ENCODE results near the gene OR1N2.
"Not testable (repeated sequence)": the region's sequence is repeated elsewhere in the genome, so short reads cannot be mapped to it uniquely, and the experiment has no call there.

OR1N2 gene, protein sequence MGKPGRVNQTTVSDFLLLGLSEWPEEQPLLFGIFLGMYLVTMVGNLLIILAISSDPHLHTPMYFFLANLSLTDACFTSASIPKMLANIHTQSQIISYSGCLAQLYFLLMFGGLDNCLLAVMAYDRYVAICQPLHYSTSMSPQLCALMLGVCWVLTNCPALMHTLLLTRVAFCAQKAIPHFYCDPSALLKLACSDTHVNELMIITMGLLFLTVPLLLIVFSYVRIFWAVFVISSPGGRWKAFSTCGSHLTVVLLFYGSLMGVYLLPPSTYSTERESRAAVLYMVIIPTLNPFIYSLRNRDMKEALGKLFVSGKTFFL

DNA sequence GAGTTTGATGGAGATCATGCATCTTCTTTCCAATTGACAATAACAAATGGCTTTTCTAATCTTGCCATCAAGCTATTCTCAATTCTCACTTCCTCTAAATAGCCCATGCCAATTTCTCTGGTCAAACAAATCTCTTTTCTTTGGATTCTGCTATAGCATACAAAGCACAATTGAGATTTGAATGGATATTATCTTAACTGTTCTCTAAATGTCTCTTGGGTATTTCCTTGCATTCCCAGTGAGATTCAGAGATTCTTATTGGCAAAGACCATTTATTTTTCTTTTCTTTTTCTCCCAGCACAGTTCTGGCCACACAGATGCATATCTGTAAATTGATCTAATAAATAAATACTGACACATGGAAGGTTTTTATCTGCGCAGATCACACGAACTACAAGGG, at the start of gene OR1N2:
TSS of gene OR1N2 (plus strand) at position 301 of the 400 bp plus-strand sequence. CDS start 100 bp downstream, outside the sequence.
- DNase-seq, result no peak

DNA sequence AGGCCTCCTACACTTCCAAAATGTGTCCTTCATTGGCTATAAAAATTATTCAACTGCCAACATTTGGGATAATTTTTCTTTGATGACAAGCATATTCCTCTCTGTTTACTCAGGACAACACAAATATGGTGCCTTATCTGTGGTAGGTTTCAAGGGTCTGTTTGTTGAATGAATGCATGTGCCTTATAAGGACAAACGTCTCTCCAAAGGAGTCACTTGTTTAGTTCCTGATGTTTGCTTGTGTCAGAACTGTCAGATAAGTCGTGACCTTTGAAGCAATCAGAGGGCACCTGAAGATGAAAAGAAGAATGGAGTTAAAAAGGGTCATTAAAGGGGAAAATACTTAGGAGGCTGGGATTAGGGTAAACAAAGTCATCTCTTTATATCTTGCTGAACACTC, 45.9 kb upstream of the OR1N2 start:
- no peak for DNase-seq

DNA sequence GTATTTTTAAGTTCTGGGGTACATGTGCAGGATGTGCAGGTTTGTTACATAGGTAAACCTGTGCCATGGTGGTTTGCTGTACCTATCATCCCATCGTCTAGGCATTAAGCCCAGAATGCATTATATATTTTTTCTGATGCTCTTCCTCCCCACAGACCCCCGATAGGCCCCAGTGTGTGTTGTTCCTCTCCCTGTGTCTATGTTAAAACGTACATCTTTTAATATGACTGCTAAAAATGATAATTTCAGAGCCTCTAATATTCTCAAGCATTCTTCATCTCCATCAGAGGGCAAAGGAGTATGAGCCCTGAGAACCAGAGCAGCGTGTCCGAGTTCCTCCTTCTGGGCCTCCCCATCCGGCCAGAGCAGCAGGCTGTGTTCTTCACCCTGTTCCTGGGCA, 42.4 kb upstream of the OR1N2 start, which contains the start of gene OR1J2:
TSS of gene OR1J2 (plus strand) at position 301 of the 400 bp plus-strand sequence. CDS start at position 301, 0 bp downstream.
- no peak for DNase-seq

DNA sequence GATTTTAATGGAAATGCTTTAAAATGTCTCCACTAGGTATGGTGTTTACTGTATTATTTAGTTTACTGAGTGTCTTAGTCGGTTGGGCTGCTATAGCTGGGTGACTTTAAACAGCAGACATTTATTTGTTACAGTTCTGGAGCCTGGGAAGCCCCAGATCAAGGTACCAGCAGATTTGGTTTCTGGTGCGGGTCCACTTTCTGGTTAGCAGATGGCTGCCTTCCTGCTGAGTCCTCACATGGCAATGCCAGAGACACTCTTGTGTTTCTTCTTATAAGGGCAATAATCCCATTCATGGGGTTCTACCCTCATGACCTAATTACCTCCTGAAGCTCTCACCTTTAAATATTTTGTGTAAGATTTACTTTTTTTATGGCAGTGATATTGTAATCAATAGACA, 34.7 kb upstream of the OR1N2 start:
- no peak for DNase-seq

DNA sequence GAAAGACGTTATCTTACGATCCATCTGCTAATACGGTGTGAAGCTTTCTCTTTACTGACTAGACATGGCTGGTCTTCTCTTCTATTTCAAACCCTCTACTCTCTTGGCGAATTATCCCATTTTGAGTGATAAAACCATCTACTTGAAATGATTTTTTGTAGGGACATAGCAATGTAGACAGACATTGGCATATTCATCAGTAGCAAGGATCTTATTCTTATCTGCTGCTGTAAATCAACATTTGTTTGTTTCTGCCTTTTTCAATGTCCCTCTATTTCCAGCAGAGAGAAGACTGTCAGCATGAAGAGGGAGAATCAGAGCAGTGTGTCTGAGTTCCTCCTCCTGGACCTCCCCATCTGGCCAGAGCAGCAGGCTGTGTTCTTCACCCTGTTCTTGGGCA, 34.1 kb upstream of the OR1N2 start, which contains the start of gene OR1J4:
TSS of gene OR1J4 (plus strand) at position 301 of the 400 bp plus-strand sequence. CDS start at position 301, 0 bp downstream.
- DNase-seq, result no peak

DNA sequence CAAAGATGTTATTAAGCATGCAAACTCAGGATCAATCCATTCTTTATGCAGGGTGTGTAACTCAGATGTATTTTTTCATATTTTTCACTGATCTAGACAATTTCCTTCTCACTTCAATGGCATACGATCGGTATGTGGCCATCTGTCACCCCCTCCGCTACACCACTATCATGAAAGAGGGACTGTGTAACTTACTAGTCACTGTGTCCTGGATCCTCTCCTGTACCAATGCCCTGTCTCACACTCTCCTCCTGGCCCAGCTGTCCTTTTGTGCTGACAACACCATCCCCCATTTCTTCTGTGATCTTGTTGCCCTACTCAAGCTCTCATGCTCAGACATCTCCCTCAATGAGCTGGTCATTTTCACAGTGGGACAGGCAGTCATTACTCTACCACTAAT, 33.5 kb upstream of the OR1N2 start:
- DNase-seq, result no peak

DNA sequence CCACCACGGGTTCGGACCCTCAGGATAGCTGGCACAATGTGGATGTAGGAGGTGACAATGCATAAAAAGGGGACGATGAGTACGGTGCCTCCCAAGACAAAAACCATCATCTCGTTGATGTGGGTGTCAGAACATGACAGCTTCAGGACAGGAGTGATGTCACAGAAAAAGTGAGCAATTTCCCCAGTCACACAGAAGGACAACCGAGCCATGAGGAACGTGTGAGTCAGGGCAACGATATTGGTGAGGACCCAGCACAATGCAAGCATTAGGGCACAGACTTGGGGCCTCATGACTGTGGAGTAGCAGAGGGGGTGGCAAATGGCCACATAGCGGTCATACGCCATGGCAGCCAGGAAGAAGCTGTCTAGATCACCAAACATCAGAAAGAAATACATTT, 26.3 kb upstream of the OR1N2 start:
- no peak for DNase-seq

DNA sequence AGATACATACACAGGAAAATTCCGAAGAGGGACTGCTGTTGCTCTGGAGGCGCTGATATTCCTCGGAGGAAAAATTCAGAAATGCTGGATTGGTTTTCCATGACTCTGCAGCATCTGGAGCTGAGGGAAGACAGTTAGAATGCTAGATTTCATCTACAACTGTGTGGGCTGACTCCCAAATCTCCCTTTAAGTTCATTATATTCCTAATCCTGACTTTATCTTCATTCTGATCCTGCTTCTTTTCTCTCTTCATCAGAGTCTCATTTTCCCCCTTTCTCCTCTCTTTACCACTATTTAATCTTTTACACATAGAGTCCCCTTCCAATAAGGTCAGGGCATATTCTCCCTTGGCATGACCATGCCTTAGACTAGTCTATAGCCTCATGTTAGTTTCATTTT, 25.7 kb upstream of the OR1N2 start, which contains the start of gene OR1N1:
TSS of gene OR1N1 (minus strand) at position 101 of the 400 bp plus-strand sequence. CDS start at position 101, 0 bp downstream.
- DNase-seq, result no peak

DNA sequence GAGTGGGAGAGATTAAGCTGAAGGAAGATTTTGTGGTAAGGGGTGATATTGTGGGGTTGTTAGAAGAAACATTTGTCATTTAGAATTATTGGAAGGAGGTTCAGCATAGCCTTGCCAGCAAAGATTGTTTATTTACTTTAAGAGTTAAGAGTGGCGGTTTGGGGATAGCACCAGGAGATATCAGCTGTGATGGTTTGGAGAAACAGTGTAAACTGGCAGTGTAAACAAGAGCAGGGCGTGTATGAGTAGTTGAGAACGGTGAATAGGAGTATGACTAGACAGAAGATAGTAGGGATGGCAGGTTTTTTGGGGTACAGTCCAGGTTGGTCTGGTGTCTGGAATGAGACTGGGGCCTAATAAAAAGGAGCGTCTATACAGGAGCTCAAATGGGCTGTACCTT, 21.8 kb upstream of the OR1N2 start:
- DNase-seq, result not testable (repeated sequence)

DNA sequence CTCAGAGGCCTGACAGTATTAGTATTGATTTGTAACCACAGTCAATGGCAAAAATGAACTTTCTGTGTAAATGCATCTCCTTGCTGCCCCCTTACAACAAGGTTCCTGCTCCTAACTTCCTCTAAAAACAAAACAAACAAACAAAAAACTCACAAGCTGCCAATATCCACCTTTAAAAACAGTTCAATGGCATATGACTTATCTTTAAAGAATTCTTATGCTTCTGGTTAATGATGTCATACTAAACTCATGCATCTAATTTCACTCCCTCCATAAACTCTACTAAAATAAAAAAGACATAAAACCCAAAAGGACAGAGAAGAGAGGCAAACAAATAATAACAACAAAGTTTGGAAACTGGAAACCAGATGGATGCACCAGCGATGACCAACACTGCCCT, 16.8 kb upstream of the OR1N2 start:
- DNase-seq, result no peak

DNA sequence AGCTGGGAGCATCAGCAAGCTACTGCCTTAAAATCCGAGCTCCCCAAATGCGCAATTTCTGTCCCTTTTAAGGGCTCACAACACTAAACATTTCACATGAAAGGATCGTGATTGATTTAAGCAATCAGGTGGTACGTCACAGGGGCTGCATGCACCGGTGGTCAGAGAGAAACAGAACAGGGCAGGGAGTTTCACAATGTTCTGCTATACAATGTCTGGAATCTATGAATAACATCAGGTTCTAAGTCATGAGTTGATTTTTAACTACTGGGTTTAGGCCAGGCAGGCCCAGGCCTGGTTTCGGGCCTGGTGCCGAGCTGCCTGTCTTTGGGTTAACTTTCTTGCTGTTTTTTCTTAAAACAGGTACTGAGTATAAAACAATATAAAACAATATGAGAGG, 15.8 kb upstream of the OR1N2 start:
- not testable (repeated sequence) for DNase-seq

DNA sequence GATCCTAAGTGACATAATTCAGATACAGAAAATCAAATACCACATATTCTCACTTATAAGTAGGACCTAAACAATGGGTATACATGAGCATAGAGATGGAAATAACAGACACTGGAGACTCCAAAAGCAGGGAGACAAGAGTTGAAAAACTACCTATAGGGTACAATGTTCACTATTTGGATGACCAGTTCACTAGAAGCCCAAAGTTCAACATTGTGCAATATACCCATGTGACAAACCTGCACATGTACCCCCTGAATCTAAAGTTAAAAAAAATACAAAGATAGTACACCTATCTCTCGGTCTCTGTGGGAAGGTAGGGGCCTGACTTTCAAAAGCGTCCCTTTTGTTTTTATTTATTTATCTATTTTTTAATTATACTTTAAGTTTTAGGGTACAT, 14.2 kb upstream of the OR1N2 start:
- no peak for DNase-seq

DNA sequence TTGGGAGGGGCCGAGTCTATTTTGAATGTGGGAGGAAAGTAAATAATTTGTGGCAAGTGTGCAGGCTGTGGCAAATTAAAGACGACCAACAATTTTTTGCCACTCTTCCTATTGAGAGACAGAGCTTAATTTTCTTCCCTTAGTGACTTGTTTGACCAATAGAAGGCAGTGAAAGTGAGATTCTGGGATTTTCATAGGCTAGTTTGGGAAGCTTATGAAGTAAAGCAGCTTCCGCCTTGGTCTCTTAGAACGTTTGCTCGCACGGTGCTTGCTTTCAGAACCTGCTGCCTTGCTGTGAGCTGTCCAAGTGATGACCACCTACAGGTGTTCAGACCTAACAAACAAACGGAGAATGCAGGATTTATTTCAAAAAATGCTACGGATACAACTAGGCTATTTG, 6.7 kb upstream of the OR1N2 start:
- DNase-seq, result no peak

DNA sequence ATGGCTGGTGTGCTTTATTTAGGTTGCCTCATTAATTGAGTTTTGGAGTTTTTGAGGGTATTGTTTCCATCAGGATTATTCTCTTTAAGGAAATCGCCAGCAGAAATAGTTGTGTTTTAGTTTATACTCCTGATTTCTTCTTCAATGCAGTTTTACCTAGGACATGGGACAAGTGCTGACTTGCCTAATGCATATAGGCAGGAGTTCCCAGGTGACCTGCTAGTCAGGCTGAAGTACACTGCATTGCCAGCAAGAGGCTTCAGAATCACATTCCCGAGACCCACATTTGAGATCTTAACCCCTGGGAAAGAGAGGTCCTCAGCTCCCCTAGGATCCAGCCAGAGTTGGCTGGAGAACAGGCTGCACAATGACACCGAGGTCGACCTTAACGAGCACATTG, 1.5 kb upstream of the OR1N2 start:
- DNase-seq, result no peak

DNA sequence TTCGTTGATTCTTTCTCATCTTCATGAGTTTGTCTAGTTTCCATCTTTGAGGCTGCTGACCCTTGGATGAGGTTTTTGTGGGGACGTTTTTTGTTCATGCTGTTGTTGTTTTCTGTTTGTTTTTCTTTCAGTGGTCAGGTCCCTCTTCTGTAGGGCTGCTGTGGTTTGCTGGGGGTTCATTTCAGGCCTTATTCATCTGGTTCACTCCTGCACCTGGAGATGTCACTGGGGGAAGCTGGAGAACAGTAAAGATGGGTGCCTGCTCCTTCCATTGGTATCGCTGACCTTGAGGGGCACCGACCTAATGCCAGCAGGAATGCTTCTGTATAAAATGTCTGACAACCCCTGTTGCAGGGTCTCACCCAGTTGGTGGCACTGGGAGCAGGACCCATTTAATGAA, 8.5 kb downstream of the OR1N2 start:
- DNase-seq, result no peak

DNA sequence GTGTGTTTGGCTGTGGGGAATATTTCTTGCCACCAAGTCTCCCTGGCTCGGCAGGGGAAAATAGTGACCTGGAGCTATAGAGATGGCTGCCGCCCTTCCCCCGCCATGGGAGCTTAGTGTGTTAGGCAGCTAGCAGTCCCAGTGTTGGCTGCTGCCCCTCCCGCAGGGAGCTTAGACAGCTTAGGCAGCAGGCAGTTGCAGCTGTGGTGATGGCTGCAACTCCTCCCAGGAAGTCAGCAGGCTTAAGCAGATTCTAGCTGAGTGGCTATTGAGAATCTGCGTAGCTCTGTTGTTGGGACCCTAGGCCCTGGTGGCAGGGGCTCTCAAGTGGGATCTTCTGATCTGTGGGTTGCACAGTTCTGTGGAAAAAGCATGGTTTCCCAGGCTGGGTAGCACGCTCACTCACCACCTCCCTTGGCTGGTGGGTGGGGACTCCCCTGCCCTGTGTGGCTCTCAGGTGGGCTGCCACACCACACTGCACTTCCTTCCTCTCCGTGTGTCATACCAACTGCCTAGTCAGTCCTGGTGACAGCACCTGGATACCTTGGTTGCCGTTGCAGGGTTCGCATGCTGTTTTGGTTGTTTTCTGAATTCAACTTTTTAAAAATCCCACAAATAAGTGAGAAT, 9.3 kb downstream of the OR1N2 start:
- DNase-seq, result no peak

DNA sequence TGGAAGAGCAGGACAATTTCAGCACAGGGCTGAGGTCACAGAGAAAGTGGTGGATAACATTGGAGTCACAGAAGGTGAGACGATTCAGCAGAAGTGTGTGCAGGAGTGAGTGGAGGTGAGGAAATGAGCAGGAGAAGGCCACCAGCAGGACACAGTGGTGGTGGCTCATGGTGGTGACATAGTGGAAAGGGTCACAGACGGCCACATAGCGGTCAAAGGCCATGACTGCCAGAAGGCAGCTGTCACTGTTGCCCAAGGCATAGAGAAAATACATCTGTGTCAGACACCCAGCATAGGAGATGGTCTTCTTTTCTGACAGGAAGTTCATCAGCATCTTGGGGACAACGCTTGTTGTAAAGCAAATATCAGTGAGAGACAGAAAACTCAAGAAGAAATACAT, 15.0 kb downstream of the OR1N2 start:
- no peak for DNase-seq

DNA sequence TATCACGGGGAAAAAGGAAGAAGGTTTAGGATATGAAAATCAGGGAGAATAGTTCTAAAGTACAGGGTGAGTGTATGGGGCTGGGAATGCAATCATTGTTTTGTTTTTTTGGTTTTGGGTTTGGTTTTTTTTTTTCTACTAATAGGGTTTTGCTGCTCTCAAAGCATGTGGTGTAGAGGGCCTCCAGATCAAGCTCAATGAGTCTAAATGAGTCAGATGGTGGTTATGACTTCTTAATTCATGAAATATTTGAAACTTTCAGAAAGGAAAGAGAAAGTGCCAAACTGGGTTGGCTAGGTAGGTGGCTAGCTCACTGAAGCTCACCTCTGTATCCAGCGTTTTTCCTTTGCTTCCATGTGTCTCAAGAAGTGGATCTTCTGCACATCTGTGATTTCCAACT, 19.5 kb downstream of the OR1N2 start:
- no peak for DNase-seq

DNA sequence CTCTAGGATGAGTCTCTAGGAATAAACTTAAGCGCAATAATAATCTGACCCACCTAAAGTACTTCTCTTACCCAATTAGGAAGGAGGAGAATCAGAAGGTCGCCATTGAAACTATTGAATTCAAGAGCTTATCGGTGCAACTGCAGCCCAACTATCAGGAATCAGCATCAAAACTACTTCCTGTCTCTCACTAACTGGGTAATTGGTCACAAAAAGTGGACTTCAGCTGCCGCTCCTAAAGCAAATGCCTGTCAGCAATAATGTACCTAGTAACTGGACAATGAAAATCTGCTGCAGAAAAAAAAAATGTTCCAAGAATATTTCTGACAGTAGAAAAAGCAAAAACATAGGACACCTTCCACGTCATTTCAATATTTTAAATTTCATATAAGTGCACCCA, 27.0 kb downstream of the OR1N2 start:
- no peak for DNase-seq

DNA sequence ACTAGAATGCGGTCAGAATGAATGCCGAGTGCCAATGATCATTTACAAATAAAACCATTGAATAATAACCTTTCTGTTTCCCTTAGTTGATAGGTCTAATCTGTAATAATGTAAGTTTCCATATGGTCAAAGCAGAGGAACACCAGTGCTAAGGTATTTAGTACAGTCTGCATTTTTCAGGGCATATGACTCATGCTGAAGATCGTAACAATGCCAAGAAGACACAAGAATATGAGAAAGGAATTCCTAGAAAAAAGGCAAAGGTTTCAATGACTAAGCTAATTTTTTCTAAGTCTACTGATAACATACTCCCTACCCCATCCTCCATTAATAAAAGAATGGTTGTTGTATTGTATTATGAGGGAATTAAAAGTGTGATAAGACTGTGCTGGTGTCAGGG, 27.4 kb downstream of the OR1N2 start:
- no peak for DNase-seq

DNA sequence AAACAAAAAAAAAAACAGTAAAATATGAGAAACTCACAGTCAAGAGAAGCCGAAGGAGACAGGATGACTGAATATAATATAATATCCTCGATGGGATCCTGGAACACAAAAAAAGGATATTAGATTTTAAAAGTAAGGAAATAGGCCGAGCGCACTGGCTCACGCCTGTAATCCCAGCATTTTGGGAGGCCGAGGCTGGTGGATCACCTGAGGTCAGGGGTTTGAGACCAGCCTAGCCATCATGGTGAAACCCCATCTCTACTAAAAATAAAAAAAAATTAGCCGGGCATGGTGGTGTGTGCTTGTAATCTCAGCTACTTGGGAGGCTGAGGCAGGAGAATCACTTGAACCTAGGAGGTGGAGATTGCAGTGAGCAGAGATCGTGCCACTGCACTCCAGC, 30.4 kb downstream of the OR1N2 start, which contains the start of gene OR1L8:
TSS of gene OR1L8 (minus strand) at position 101 of the 400 bp plus-strand sequence. CDS start 14,907 bp downstream, outside the sequence.
- DNase-seq, result not testable (repeated sequence)

All from activated naive CD4-positive, alpha-beta T cell treated with Interleukin-2 at 50 U/mL for 16 hours (primary cell).